EH (cell line): ENCODE results near the gene CPE.
A peak's percentile ranks its signal among the peaks of the same experiment; 100 is the strongest.
"Not testable (repeated sequence)": the region's sequence is repeated elsewhere in the genome, so short reads cannot be mapped to it uniquely, and the experiment has no call there.

Experiments used
- DNase-seq: peaks from one replicate; pipeline ENCODE4 v3.0.0-alpha.2; 2015; ENCODE audit warnings: low read depth

CPE gene

DNA sequence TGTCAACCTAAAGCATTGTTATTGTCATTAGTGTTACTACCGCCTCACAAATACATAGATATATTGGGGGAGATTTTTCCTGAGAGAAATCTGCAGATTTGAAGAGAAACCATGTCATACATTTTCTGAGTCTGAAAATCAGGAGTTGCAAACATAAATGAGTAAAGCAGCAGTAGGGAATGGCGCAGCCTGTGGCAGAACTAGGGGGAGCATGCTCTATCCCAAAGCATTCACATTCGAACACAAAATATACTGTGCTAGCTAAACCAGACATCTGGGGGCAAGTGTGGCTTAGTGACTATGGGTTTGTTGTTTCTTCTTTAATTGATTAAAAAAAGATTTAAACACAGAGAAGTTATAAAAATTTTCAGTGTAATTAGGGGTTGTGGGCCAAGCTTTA, 83.2 kb downstream of the CPE start:
- no peak for DNase-seq

- DNase-seq, result no peak
Observed at GRCh38 chr4:165464376-165464775, 85.6 kb downstream of the CPE start.

DNA sequence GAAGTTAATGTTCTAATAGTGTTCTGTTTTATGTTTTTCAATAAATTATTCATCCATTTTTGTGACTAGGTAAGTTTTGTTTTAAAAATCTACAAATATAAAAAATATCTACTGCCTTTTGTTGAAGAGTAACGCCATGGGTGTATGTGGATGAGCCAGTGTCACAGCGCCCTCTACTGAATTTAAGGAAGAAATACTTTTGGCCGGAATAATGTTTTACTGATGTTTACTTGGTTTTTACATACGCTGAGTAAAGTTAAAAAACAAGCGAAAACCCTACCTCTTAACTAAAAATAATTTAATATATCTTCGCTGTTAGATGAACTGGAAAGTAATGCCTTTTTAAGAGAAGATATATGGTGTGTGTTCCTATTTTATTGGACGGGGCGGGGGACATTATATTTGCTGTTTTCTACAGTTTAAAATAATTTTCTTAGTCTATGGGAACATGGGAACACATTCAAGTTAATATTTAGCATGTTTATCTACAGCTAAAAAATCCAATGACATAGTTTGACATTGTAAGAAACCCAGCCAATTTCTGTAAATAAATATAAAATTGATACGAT, 86.1 kb downstream of the CPE start:
- peak; percentile 55 for DNase-seq

DNA sequence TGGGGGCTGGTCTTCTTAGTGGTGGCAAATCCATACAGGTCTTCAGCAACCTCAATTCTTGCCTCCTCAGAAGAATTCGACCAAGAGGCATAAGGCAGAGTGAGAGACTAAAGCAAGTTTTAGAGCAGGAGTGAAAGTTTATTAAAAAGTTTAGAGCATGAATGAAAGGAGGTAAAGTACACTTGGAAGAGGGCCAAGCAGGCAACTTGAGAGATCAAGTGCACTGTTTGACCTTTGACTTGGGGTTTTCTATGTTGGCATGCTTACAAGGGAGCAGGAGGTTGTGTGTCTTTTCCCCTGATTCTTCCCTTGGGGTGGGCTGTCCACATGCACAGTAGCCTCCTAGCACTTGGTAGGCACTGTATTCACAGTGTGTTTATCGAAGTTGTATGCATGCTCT, 91.2 kb downstream of the CPE start:
- DNase-seq, result no peak

GRCh38 chr4:165472943-165473676, 94.3 kb downstream of the CPE start:
- DNase-seq, result no peak

- DNase-seq, result no peak
Observed at GRCh38 chr4:165474784-165475705, 96.2 kb downstream of the CPE start.

DNA sequence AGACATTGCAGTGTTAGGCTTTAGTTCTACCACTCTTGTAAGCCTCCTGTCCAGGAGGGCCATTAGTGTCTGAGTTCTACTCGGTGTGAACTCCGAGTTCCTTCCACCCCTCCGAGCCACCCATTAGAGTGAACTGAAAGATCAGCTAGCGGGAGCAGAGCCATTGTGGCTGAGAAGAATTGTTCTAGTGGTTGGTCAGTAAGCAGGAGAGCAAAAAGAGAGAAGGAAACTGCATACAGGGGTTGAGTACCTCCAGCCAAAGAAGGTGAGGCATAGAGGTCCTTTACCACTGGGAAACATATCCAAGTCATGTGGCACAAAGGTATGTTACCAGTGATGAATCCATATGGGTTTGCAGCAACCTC, 96.9 kb downstream of the CPE start:
- no peak for DNase-seq

DNA sequence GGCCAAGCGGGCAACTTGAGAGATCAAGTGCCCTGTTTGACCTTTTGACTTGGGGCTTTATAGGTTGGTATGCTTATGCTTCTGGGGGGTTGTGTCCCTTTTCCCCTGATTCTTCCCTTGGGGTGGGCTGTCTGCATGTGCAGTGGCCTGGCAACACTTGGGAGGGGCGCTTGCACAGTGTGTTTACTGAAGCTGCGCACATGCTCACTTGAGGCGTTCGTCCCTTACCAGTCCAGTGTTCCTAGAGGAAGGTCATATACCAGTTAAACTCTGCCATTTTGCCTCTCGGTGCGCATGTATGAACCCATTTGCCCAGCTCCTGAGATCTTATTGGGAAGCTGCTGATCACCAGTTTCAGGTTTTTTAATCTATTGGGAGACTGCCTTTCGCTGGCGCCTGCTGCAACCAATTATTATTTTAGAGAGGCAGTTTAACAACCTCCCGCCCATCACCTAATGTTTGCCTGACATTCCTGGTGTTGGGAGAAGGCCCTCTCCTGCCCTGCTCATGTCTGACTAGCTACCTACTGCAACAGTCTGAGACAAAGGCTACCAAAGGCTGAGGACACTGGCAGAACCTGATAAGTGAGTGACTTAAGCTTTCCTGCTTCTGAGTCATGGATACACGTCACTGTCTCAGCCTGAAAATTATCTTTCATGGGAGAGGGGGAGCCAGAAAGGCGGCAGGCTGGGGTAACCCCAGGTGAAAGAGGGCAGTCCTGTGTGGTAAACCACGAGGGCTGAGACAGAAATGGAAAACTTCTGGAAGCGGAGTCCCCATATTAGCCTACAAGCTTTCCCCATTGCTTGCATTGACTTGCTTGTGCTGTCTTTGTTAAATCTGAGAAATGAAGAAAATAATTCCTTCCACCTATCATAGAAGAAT, 97.6 kb downstream of the CPE start:
- DNase-seq, result no peak

DNA sequence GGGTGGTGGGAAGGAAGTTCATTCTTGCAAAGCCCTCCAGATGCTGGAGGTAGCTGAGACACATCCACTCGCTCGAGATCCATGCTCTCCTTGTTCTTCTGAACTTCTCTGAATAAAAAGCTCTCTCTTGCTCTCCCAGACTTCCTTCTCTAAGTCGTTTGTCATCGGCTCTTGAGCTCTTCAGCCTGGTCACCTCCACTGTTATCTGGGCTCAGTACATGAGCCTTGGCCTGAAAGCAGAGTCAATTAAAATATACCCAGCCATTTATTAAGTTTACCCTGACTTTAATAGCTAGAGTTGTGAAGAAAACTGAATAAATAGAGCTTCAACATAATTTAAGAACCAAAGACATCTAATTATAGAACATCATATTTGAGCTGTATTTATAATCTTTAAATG, 99.0 kb downstream of the CPE start:
- no peak for DNase-seq

DNA sequence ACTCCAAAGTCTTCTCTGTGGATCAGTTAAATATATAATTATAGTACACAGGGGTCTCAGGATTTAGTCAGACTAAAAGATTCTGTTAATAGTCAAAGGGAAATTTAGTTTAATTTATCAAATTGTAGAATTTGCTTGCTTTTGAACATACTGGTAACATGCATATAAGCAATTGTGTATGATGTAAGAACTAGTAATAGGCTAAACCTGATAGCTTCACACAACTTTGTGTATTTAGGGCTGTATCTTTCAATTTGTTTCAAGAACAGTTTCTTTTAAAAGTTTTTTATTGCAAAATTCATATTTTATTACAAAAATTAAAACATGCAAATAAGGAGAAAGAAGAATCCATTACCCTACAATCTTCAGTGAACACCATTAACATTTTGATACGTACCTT, 99.5 kb downstream of the CPE start:
- no peak for DNase-seq

- DNase-seq, result no peak
Observed at GRCh38 chr4:165481053-165481835, 102.4 kb downstream of the CPE start.

DNA sequence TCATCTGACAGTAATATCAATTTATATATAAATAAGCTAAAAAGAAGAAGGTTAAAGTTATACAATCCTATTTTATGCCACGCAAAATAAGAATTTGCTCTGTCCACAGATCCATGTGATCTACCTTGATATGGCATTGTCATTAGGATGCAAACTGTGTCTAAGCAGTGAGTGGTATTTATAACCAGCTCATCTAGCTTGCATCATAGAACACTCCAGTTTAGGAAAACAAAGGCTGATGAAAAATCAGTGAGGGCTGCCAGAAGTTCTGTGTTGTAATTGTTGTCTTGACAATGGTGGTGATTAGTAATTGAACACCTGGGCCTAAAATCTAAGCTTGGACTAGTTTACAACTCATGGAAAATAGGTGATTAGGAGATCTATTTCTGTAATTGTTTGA, 111.0 kb downstream of the CPE start:
- DNase-seq, result no peak

DNA sequence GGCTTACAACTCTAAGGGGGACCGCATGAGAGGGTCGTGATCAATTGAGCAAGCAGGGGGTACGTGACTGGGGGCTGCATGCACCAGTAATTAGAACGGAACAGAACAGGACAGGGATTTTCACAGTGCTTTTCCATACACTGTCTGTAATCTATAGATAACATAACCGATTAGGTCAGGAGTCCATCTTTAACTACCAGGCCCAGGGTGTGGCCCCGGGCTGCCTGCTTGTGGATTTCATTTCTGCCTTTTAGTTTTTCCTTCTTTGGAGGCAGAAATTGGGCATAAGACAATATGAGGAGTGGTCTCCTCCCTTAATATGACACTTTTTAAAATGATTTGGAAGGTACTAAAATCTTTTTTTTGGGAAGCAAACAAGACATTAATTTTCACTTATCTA, 113.8 kb downstream of the CPE start:
- DNase-seq, result not testable (repeated sequence)

GRCh38 chr4:165493359-165493758, 114.6 kb downstream of the CPE start:
- peak; percentile 53 for DNase-seq

DNA sequence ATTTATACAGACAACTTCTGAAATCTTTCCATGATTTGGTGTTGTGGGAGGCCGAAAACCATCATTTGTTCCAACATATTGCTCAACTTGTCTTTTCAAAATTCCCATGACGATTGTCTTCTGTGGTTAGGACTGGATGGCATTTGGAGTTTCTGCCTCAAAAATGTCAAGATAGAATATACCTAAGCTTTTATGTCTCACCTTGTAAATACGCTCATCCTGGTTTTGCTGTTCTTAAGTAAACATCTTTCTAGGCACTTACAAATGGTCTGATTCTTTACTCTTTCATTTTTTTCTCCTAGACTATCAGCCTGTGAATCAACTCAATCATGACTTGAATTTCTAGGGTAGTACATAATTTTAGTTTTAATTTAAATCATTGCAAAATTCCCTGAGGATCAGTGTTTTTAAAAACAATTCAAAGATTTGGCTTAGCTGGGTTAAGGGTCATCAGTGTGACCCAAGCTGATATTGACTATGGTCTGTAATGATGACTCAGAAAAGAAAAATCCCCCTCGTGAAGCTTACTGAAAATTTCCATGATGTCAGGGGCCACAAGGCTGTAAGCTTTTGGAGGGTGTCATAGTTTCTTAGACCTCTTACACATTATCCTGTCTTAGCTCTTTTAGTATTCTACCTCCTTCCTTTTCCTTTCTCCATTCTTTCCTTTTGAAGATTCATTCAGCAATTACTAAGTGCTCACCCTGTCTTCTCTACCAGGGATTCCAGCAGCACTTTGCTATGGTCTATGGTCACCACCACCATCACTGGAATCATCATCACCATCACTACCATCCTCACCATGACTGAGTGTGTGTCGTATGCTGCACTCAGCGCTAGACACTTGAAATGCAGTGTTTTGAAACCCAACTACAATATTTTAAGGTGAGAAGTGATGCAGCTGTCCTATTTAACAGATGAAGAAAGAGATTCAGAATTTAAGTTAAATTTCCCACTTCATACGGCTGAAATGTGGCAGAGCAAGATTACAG, 124.4 kb downstream of the CPE start:
- DNase-seq, result no peak

DNA sequence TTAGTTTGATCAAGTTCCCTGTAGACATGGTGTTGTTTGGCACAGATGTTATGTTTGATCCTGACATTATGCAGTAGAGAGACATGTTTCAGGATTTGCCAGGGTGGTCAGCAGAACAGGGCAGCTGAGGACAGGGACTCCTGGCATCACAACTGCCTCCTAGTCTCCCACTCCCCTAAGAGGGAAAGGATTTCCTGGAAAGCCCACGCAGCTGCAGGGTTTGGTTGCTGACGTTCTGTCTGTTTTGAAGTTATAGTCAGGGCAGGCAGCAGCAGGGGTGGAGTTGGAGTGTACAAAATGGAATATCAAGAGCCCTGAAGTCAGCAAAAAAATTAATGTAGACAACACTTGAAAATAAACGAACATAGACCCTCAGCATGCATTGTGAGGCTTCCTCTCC, 125.4 kb downstream of the CPE start:
- no peak for DNase-seq

DNA sequence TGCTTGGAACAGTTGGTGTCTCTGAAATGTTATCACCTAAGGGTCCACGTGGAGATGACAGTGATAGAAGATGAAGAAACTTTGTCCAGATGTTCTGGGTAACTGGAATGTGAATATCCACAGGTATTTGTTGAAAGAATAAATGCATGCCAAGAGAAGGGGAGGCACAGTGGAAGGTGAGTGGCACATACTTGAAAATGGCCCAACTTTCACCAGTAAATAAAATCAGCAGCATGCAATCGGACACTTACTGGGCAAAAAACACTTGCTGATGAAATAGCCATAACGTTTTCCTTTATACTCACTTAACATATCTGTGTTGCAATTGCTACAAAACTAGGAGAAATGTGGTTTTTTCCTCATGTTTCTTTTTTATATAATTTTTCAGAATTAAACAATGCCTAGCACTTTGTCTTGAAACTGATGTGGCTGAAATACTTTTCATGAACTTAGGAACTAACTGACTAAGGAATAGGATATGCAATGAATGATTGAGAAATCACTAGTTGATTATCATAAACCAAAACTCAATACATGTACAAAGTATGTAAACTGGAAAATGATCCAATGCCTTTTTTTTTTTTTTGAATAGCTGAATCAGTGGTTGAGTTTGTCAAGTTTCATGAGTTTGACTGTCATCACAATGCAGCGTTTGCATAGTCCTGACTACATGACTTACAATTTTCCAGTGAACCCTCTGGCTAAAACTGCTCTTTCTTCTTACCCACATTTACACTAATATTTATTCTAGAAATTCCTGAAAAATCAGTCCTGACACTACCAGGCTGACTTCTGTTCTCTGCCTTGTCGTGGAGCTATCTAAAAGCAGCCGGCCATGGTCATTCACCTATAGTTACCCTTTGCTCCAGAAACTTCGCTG, 127.4 kb downstream of the CPE start:
- DNase-seq, result no peak

GRCh38 chr4:165506849-165507248, 128.0 kb downstream of the CPE start:
- DNase-seq, result no peak

DNA sequence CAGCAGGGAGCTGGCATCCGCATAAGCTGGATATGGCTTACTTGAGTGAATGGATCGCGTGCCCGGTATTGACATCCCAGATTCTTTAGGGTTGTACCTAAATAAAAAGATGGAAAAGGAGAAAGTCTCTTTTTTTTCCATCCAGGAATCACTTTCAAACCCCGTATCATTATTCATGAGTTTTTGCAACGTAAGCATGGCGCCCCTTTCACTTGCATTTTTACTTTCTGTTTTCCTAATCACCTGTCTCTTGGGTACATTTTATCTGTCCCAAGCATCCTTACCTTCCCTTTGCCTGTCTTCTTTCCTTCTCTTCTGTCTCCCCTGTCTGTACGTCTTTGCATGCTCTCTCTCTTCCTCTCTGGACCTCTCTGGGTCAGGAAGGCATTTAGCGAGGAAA, 128.6 kb downstream of the CPE start:
- DNase-seq, result no peak
